Large intestine (tissue), 3 donors: ENCODE measurements around the gene PIAS4. TPM values are rescaled to one million over a fixed set of nuclear protein-coding genes. Genes with fewer than 3 reads are reported as not detected.

ENCODE experiments used
- DNase-seq, 2 donors: peaks; one replicate each; pipeline versions ENCODE4 v3.0.0 to v3.0.0-alpha.2; 2013
- H3K27ac ChIP-seq: one replicate; pipeline ENCODE4 v1.5.1; 2013; ENCODE audit warnings: low read length
- H3K27me3 ChIP-seq: 2 replicates; pipeline ENCODE4 v1.6.1; 2013; ENCODE audit warnings: low read length; ENCODE audit not compliant: control insufficient read depth, insufficient read depth
- H3K36me3 ChIP-seq: 2 replicates; pipeline ENCODE4 v1.6.1; 2013; ENCODE audit warnings: low read length; ENCODE audit not compliant: control insufficient read depth, insufficient read depth
- H3K4me1 ChIP-seq: one replicate; pipeline ENCODE4 v1.6.1; 2013; ENCODE audit warnings: low read length; ENCODE audit not compliant: control insufficient read depth, insufficient read depth
- H3K4me3 ChIP-seq: one replicate; pipeline ENCODE4 v1.5.1; 2013; ENCODE audit warnings: low read length
- H3K9me3 ChIP-seq: one replicate; pipeline ENCODE4 v1.6.1; 2013; ENCODE audit warnings: mild to moderate bottlenecking, low read depth, low read length, moderate library complexity; ENCODE audit not compliant: control insufficient read depth
- WGBS: methylation state at CpG from one replicate; pipeline ENCODE4 v1.1.5; 2013; ENCODE audit warnings: low lambda C conversion rate; ENCODE audit not compliant: insufficient coverage; 5-methylcytosine and 5-hydroxymethylcytosine counted together
- polyA plus RNA-seq: library from polyadenylated mRNA; unstranded; fragments of 120-200 nt; gene quantifications from one replicate; pipeline ENCODE4 v1.2.1, GENCODE V29; 2013

PIAS4 gene
- polyA plus RNA-seq, 1 donor: 26.8 TPM

DNA sequence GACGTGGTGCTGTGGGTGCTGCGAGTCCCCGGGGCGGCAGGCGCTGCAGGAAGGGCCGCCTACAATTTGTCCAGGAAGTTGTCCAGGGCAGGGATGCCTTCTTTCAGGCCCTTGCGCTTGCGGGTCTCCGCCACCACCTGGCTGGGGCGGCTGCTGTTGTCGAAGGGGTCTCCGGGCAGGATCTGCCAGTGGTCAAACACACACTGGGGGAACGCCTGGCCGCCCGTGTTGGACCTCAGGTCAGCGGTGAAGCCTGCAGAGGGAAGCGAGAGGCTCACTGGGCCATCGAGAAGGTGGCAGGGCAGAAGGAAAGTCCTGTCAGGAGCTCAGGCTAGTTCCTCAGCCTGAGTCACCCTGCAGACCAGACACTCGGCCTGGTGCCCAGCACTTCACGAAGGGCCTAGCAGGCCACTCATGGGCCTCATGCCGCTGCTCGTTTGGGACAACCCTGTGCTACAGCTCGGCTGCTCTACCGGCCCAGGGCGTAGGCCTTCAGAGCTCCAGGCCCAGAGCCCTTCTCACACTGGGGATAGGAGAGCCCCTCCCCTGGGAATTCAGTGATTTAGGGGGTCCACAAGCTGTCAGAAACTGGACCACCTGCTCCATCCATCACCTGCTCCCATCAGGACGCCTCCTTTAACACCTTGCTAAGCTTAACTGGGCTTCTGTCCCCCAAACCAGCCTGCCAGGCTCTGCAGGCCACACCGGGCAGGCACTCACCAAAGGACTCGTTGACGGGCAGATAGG is 30.9 kb upstream of the PIAS4 start:
- DNase-seq: no peak
- no CpG with 5 or more reads among the region's 29 CpGs for WGBS
- H3K4me3 ChIP-seq: no peak overlapping the region
- peaks cover 64% of the 10 kb centered on the region for H3K36me3 ChIP-seq
- no peaks in the 10 kb centered on the region for H3K4me1 ChIP-seq
- H3K27me3 ChIP-seq: no peaks in the 10 kb centered on the region
- no peak overlapping the region for H3K27ac ChIP-seq
- peaks cover 26% of the 10 kb centered on the region for H3K9me3 ChIP-seq

GRCh38 chr19:3977242-3978143 is 30.0 kb upstream of the PIAS4 start:
- DNase-seq: no peak
- H3K27ac ChIP-seq: no peak overlapping the region
- H3K4me1 ChIP-seq: no peaks in the 10 kb centered on the region
- H3K9me3 ChIP-seq: peaks cover 26% of the 10 kb centered on the region
- peaks cover 72% of the 10 kb centered on the region for H3K36me3 ChIP-seq
- no peaks in the 10 kb centered on the region for H3K27me3 ChIP-seq
- no peak overlapping the region for H3K4me3 ChIP-seq
- no CpG with 5 or more reads among the region's 59 CpGs for WGBS

- WGBS: no CpG with 5 or more reads among the region's 19 CpGs
These were observed 29.4 kb upstream of the PIAS4 start for GRCh38 chr19:3978145-3978544.

GRCh38 chr19:3979289-3979673 is 28.3 kb upstream of the PIAS4 start:
- Histone ChIP-seq H3K27ac (no peak overlapping the region), H3K9me3 (peaks cover 32% of the 10 kb centered on the region), H3K4me3 (no peak overlapping the region), H3K27me3 (no peaks in the 10 kb centered on the region), H3K36me3 (peaks cover 90% of the 10 kb centered on the region), H3K4me1 (peaks cover 11% of the 10 kb centered on the region)
- WGBS: no CpG with 5 or more reads among the region's 18 CpGs
- no peak for DNase-seq

More at GRCh38 chr19:3978145-3978544, 29.4 kb upstream of the PIAS4 start:
- Histone ChIP-seq H3K36me3 (peaks cover 79% of the 10 kb centered on the region), H3K4me1 (peaks cover 2% of the 10 kb centered on the region), H3K27me3 (no peaks in the 10 kb centered on the region), H3K4me3 (no peak overlapping the region), H3K9me3 (peaks cover 32% of the 10 kb centered on the region), H3K27ac (no peak overlapping the region)
- no peak for DNase-seq

DNA sequence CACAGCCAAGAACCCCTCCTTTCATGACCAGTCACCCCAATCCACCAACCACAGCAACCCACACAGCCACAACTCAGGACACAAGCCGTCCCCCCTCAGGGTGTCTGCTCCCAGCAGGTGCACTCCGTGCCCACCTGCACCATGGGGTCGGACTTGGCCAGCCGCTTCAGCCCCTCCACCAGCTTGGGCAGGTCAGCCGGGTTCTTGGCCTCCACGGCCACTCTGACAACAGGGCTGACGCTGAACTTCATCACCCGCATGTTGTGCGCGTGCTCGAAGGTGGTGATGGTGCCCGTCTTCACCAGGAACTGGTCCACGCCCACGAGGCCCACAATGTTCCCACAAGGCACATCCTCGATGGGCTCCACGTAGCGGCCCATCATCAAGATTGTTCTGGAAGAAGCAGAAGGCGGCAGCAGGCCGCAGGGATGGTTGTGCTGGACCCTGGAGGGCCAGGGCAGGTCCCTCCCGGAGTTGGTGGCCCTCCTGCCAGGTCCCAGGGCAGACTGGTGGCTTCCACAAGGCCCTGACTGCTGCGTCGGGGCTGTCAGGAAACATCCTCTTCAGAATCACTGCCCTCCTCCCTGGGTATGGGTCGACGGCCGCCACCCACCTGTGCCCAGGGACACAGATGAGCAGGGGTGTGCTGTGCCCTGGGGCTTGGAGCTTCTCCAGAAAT is 27.7 kb upstream of the PIAS4 start:
- WGBS: no CpG with 5 or more reads among the region's 25 CpGs
- no peaks in the 10 kb centered on the region for H3K27me3 ChIP-seq

DNA sequence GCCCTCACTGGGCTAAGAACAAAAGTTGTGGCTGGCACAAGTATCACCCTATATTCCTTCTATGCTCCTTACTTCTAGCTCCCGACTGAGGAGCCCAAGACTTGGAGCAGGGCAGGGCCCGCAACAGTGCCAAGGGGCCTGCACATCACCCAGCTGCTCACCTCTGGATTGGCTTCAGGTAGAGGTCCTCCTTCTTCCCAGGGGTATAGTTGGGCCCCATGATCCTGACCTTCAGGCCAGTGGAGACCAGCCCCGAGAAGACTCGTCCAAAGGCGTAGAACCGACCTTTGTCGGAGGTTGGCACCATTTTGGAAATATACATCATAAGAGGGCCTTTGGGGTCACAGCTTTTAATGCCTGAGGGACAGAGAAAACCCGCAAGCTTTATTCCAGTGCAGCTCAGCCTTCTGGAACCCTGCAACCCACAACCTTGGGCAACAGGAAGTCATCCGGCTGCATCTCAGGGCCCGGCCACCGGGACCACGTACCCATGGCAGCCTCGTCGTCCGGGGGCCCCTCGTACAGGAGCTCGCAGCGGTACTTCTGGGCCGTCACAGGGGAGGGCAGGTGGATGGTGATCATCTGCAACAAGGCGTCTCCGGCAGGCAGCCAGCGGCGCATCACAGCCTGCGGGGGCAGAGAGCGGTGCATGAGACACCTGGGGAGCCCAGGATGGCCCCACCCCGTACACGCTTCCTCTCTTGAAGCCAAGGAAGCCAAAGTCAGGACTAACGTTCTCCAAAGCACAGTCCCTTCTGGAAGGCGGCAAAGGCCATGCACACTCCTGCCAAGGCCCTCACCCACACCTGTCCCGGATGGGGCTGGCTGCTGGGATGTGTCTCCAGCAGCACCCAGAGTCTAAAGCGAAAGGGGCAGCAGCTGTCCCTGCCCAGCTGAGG is 26.9 kb upstream of the PIAS4 start:
- H3K27ac ChIP-seq: no peak overlapping the region
- no peak for DNase-seq
- WGBS: no CpG with 5 or more reads among the region's 31 CpGs
- H3K4me1 ChIP-seq: peaks cover 12% of the 10 kb centered on the region
- H3K9me3 ChIP-seq: peaks cover 32% of the 10 kb centered on the region
- H3K4me3 ChIP-seq: no peak overlapping the region
- no peaks in the 10 kb centered on the region for H3K27me3 ChIP-seq
- peaks cover 84% of the 10 kb centered on the region for H3K36me3 ChIP-seq

More for the DNA sequence above, 27.7 kb upstream of the PIAS4 start:
- Histone ChIP-seq H3K4me1 (peaks cover 11% of the 10 kb centered on the region), H3K36me3 (peaks cover 90% of the 10 kb centered on the region), H3K4me3 (no peak overlapping the region), H3K9me3 (peaks cover 32% of the 10 kb centered on the region), H3K27ac (no peak overlapping the region)
- DNase-seq: no peak

- Histone ChIP-seq H3K9me3 (peaks cover 30% of the 10 kb centered on the region), H3K4me1 (peaks cover 19% of the 10 kb centered on the region), H3K4me3 (no peak overlapping the region), H3K36me3 (peaks cover 78% of the 10 kb centered on the region), H3K27me3 (peaks cover under 1% of the 10 kb centered on the region), H3K27ac (no peak overlapping the region)
- no peak for DNase-seq
- WGBS: no CpG with 5 or more reads among the region's 10 CpGs
These were observed 26.2 kb upstream of the PIAS4 start for GRCh38 chr19:3981373-3981735.

DNA sequence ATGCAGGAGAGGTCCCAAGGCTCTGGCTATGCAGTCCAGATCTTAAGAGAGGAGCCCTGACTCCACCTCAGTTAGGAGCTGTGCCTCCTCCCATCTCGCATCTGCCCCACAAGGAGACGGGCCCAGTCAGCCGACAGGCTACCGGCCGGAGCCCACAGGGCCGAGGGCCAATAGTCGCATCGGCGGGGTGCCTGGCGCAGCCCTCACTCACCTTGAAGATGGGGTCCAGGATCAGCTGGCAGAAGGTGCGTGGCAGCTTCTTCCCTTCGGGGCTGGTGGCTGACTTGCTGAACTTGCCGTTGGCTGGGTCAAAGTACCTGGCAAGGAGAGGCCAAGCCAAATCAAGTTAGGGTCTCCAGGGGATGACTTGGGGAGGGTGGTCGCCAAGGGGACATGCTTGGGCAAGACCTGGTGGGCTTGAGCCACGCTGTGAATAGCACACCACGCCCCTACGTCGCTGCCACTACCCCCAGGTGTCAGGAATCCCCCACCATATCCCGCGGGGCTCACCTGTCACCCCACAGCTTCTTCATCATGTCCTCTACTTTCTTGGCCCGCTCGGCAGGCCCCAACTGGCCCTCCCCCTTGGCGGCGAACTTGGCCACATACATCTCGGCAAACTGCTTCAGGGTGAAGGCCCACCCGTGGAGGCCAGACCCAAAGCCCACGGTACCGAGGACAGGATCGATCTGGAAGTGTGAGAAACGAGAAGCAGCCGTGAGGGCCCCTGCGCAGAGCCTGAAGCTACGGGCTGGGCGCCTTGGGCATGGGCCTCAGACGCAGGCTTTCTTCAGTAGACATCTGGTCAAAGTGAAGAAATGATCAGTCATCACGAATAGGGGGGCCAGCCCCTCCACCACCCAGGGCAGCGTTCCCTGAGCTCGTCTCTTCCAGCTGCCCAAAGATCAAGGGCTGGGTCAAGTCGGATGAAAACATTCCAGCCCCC is 25.5 kb upstream of the PIAS4 start:
- Histone ChIP-seq H3K36me3 (peaks cover 71% of the 10 kb centered on the region), H3K9me3 (peaks cover 28% of the 10 kb centered on the region), H3K27ac (no peak overlapping the region), H3K27me3 (peaks cover 6% of the 10 kb centered on the region), H3K4me1 (peaks cover 25% of the 10 kb centered on the region), H3K4me3 (no peak overlapping the region)
- WGBS: no CpG with 5 or more reads among the region's 39 CpGs
- no peak for DNase-seq
